Neutrophil (primary cell): ENCODE measurements around the gene IQGAP2.

Source experiments
- H3K27ac ChIP-seq: fragments of 200-600 bp; sonication (generic); 2 replicates; pipeline ENCODE4 v1.5.1; 2016; ENCODE audit warnings: mild to moderate bottlenecking, moderate library complexity
- H3K27me3 ChIP-seq: fragments of 200-600 bp; sonication (generic); 2 replicates; pipeline ENCODE4 v1.6.0; 2016; ENCODE audit warnings: mild to moderate bottlenecking
- H3K36me3 ChIP-seq: fragments of 200-600 bp; sonication (generic); 2 replicates; pipeline ENCODE4 v1.5.1; 2017
- H3K4me1 ChIP-seq, 2 experiments: fragments of 200-600 bp in 1 of 2; sonication (generic) in 1 of 2; 1 replicate in 1 of 2; 2 replicates in 1 of 2; pipeline versions ENCODE4 v1.5.1 to v1.6.1; 2013 to 2016; ENCODE audit warnings: low read depth in 1 of 2, low read length in 1 of 2, mild to moderate bottlenecking in 1 of 2, moderate library complexity in 1 of 2; ENCODE audit not compliant: control insufficient read depth in 1 of 2, insufficient read depth in 1 of 2
- H3K4me3 ChIP-seq, 2 experiments: fragments of 200-600 bp in 1 of 2; sonication (generic) in 1 of 2; 1 replicate in 1 of 2; 2 replicates in 1 of 2; pipeline ENCODE4 v1.5.1; 2013 to 2016; ENCODE audit warnings: low read depth in 1 of 2, low read length in 1 of 2, mild to moderate bottlenecking in 1 of 2, moderate library complexity in 1 of 2
- H3K9me3 ChIP-seq: fragments of 200-600 bp; sonication (generic); 2 replicates; pipeline ENCODE4 v1.5.1; 2016
- TF ChIP-seq, protein P1 (sequence below): fragments of 200-600 bp; sonication (generic); IDR thresholded peaks from 2 replicates; pipeline ENCODE4 v1.5.1; 2016; ENCODE audit warnings: antibody characterized with exemption

Gene IQGAP2

DNA sequence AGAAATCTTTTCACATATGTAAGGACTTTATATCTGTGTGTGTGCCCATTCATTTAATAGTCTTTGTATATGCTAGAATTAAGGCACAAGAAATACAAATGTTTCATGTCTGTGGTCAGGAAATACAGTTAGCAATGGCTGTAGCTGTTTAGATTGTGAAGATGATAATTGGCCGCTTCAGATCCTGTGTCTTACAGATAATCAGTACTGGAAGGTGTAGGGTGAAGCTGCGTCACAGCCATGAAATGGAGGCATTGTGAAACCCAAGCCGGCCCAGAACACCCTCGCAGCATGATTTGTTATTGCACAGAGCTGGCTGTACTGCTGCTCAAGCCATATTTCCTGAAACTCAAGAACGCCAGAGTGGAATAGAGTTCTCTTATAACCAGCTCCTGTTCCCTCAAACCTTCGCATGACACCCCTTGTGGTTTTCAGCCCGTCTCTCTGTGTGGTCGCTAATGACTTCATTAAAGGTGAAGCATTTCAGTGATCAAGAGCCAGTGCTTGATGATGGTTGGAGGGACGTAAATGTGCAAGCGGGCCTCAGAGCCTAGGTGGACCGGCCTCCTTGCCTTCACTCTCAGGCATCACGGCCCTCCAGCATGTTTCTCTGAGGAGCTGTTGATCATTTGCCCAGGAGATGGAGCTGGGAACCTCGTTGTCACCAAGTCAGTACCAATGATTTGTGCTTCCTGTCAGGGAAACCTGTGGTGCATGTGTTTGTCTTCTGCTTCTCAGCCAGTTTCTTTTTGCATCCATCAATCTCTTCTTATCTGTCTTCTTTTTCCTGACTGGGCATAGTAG is 140.0 kb downstream of the IQGAP2 start:
- Histone ChIP-seq H3K9me3 (no peaks in the 10 kb centered on the region), H3K4me1 (peaks cover 40 to 55% of the 10 kb centered on the region in 2 experiments), H3K4me3 (no peak overlapping the region), H3K27me3 (no peaks in the 10 kb centered on the region), H3K27ac (peak overlapping the region; percentile 61), H3K36me3 (no peaks in the 10 kb centered on the region)
- TF ChIP-seq, protein P1, sequence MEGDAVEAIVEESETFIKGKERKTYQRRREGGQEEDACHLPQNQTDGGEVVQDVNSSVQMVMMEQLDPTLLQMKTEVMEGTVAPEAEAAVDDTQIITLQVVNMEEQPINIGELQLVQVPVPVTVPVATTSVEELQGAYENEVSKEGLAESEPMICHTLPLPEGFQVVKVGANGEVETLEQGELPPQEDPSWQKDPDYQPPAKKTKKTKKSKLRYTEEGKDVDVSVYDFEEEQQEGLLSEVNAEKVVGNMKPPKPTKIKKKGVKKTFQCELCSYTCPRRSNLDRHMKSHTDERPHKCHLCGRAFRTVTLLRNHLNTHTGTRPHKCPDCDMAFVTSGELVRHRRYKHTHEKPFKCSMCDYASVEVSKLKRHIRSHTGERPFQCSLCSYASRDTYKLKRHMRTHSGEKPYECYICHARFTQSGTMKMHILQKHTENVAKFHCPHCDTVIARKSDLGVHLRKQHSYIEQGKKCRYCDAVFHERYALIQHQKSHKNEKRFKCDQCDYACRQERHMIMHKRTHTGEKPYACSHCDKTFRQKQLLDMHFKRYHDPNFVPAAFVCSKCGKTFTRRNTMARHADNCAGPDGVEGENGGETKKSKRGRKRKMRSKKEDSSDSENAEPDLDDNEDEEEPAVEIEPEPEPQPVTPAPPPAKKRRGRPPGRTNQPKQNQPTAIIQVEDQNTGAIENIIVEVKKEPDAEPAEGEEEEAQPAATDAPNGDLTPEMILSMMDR: no peak

DNA sequence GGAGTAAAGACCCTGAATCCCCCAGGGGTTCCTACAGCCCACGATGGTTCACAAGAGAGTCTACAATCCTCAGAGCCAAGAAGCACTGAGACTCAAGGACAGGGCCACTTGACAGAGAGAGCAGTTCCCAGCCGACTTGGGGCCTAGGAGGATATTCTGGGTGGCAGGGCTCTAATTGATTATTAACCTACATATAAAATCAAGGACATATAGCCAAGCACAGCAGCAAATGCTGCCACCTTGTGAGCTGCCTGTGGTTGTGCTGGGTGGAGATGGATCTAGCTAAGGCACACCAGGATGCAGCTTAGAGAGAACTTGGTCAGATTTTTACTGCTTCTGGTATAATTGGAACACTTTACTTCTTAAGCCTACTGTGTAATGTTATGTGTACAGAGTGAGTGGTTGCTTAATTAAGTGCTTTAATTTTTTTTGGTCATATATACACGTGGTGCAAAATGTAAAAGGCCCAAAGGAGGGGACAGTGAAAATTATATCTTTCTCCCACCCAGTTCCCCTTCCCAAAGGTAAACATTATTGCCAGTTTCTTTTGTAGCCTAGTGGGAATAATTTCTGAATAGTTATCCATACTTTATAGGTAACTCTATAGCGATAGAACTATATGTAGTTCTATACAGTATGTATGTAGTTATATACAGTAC is 141.3 kb downstream of the IQGAP2 start:
- H3K9me3 ChIP-seq: no peaks in the 10 kb centered on the region
- peak overlapping the region; percentile 51 for H3K27ac ChIP-seq
- H3K4me3 ChIP-seq: no peak overlapping the region
- TF ChIP-seq, protein P1: no peak
- no peaks in the 10 kb centered on the region for H3K27me3 ChIP-seq
- H3K4me1 ChIP-seq: peaks cover 40 to 63% of the 10 kb centered on the region in 2 experiments
- no peaks in the 10 kb centered on the region for H3K36me3 ChIP-seq

DNA sequence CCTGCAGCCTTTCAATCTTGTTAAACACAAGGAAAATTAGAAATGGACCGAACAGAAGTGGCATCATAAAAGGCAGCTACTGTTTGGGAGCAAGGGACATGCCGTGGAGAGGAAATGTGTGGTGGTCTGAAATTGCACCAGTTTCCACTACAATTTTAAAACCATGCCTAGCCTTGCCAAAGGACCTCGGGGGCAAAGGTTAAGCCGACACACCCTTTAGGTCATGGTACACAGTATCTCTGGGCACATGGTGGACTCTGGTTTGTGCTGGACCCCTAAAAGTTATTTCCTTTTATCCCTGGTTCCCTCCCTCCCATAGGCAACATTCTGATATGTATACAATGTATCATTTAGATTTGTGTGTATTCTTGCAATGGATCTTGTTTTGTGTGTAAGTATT is 142.1 kb downstream of the IQGAP2 start:
- peaks cover 40 to 63% of the 10 kb centered on the region in 2 experiments for H3K4me1 ChIP-seq
- no peak overlapping the region for H3K27ac ChIP-seq
- H3K36me3 ChIP-seq: no peaks in the 10 kb centered on the region
- H3K4me3 ChIP-seq: no peak overlapping the region
- TF ChIP-seq, protein P1: no peak
- no peaks in the 10 kb centered on the region for H3K9me3 ChIP-seq
- H3K27me3 ChIP-seq: no peaks in the 10 kb centered on the region

DNA sequence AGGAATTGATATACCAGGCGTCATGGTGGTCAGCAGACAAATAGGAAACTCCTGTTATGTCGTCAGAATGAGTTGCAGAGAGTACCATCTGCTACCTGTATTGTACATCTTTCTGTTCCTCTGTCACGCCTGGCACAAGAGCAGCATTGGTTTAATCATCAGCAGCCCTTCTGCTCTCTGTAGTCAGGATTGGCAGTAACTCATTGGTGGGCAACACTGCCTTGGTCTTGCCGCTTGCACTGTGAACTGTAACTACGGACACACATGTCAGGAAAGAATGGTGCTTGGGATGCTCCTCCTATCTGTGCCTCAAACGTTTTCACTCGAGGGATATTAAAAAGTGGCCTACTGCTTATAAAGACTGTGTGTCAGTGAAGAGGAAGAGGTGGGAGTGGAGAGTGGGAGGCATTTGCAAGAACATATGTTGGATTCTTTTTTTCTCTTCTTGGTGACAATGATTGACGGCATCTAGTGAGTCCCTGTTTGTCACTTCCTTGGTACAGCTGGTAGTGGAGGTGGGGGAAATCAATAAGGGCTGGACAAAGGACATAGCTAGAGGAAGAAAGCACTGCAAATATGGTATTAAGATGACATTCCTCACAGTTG is 143.5 kb downstream of the IQGAP2 start:
- H3K4me3 ChIP-seq: no peak overlapping the region
- peak overlapping the region; percentile 73 for H3K27ac ChIP-seq
- H3K36me3 ChIP-seq: no peaks in the 10 kb centered on the region
- TF ChIP-seq, protein P1: no peak
- peaks cover 40 to 63% of the 10 kb centered on the region in 2 experiments for H3K4me1 ChIP-seq
- H3K9me3 ChIP-seq: no peaks in the 10 kb centered on the region
- H3K27me3 ChIP-seq: no peaks in the 10 kb centered on the region

DNA sequence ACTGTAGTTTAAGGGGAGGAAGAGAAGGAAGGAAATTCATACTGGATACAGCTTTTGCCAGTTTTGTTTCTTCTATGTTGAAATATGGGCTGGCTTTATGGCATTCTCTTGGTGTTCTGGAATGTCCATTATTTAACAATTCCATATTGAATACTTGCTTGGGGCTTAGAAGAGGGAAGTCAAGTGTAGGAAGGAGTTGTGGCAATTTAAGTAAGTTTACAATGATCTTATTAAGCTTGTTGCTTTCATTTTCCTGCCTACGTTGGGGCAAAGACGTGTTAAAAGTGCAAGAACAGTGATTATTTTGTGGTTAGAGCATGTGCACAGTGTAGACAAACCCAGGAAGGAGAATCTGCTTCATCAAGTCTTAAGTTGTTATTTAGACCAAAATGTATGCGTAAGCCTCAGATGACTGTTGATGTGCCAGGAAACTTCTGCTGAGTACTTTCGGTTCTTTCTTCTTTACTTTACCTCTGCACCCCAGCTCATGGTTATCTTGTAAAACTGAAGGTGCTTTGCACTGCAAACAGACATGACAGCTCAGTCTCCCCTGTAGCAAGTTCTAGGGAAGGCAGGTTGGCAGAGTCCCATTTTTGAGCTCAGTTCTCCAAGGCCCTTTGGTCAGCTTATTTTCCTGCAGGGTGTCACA is 144.3 kb downstream of the IQGAP2 start:
- Histone ChIP-seq H3K9me3 (no peaks in the 10 kb centered on the region), H3K27ac (peak overlapping the region; percentile 73), H3K36me3 (no peaks in the 10 kb centered on the region), H3K4me3 (peak overlapping the region in 1 of 2 experiments; percentile 28), H3K4me1 (peaks cover 40 to 57% of the 10 kb centered on the region in 2 experiments), H3K27me3 (no peaks in the 10 kb centered on the region)
- TF ChIP-seq, protein P1: no peak
